Lung (tissue), 12 donors: ENCODE data around the gene NUDT14. TPM values are rescaled to one million over a fixed set of nuclear protein-coding genes. Genes with fewer than 3 reads are reported as not detected.
A peak's percentile ranks its signal among the peaks of the same experiment; 100 is the strongest.

ENCODE experiments used
- ATAC-seq: fragments of 200-7000 bp; cut with Tn5 transposase; one replicate; pipeline ENCODE4 v1.9.1; 2020; ENCODE audit warnings: moderate number of reproducible peaks; ENCODE audit not compliant: insufficient read depth, low FRiP score
- DNase-seq, 3 donors: peaks; one replicate each; pipeline ENCODE4 v3.0.0-alpha.2; 2013 to 2017
- H3K27ac ChIP-seq, 2 donors: one replicate each; pipeline ENCODE4 v1.5.1; 2013; ENCODE audit warnings: mild to moderate bottlenecking in 2 of 2, moderate library complexity in 2 of 2, control low read depth in 1 of 2, inconsistent platforms in 1 of 2, low read depth in 1 of 2, low read length in 1 of 2
- H3K27me3 ChIP-seq, 3 donors: one replicate each; pipeline ENCODE4 v1.5.1; 2013; ENCODE audit warnings: low read length in 2 of 3; ENCODE audit not compliant: control insufficient read depth in 3 of 3, insufficient read depth in 3 of 3
- H3K36me3 ChIP-seq, 4 donors: one replicate each; pipeline ENCODE4 v1.5.1; 2013; ENCODE audit warnings: low read length in 4 of 4, mild to moderate bottlenecking in 1 of 4, moderate library complexity in 1 of 4; ENCODE audit not compliant: control insufficient read depth in 4 of 4, insufficient read depth in 4 of 4
- H3K4me1 ChIP-seq, 5 donors: one replicate each; pipeline ENCODE4 v1.5.1; 2013; ENCODE audit warnings: low read length in 5 of 5, mild to moderate bottlenecking in 2 of 5, moderate library complexity in 1 of 5; ENCODE audit not compliant: control insufficient read depth in 5 of 5, insufficient read depth in 5 of 5
- H3K4me3 ChIP-seq: one replicate; pipeline ENCODE4 v1.5.1; 2013; ENCODE audit warnings: mild to moderate bottlenecking, control low read depth, moderate library complexity
- H3K9ac ChIP-seq, 2 donors: one replicate each; pipeline ENCODE4 v1.5.1; 2013; ENCODE audit warnings: low read length in 2 of 2, control low read depth in 1 of 2; ENCODE audit not compliant: insufficient read depth in 1 of 2
- H3K9me3 ChIP-seq, 4 donors: one replicate each; pipeline ENCODE4 v1.5.1; 2013; ENCODE audit warnings: low read length in 3 of 4, mild to moderate bottlenecking in 1 of 4, moderate library complexity in 1 of 4; ENCODE audit not compliant: control insufficient read depth in 4 of 4, insufficient read depth in 3 of 4
- WGBS, 2 donors: extraction: QIAGEN DNeasy Blood & Tissue Kit; methylation state at CpG; one replicate each; pipeline ENCODE4 v1.1.7; 2013; 5-methylcytosine and 5-hydroxymethylcytosine counted together
- polyA plus RNA-seq, 2 donors: library from polyadenylated mRNA; stranded (reverse); fragments of 200-250 nt; gene quantifications; one replicate each; pipeline ENCODE4 v1.2.1, GENCODE V29; 2013
- total RNA-seq, 2 donors: library from RNA; depleted of rRNA in 1 of 2; stranded (reverse); fragments of >200 nt in 1 of 2; gene quantifications; one replicate each; pipeline ENCODE4 v1.2.1, GENCODE V29; 2014 to 2021
- TF ChIP-seq, protein P1 (sequence below): IDR thresholded peaks from 2 replicates; pipeline ENCODE4 v1.5.1; 2012; ENCODE audit warnings: mild to moderate bottlenecking; ENCODE audit errors: control extremely low read depth, extremely low read depth
- donor health status: control.
- donor health status: control.
- donor health status: Bipolar disorder and iron deficiency.
- donor health status: healthy.
- donor health status: DM: yes; HTN: yes; CAD: no.

Gene NUDT14
- total and polyA plus RNA-seq, 4 donors, result 27.7 to 80.7 (median 51.3) TPM

DNA sequence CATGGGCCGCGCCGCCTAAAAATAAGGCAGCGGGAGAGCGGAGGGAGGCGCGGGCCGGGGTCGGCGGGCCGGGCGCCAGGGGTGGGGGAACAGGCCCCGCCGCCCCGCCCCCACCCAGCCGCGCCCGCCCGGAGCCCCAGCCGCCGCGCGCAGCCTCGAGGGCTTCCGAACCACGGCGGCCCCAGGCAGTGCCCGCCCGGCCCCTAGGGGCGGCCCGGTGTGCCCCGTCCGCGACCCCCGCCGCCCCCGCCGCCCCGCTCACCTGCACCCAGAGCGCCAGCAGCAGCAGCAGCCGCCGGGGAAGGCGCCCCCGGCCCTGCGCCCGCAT is 13.1 kb downstream of the NUDT14 start:
- no peaks in the 10 kb centered on the region for H3K9me3 ChIP-seq
- peak overlapping the region; percentile 60 for H3K4me3 ChIP-seq
- H3K27ac ChIP-seq, result no peak overlapping the region
- WGBS, 2 donors, result 0% methylated on average over 46 of the region's 46 CpGs; no CpG with 5 or more reads in 1 of the 2 donors
- DNase-seq (no peak), ATAC-seq (no peak)
- TF ChIP-seq, protein P1, sequence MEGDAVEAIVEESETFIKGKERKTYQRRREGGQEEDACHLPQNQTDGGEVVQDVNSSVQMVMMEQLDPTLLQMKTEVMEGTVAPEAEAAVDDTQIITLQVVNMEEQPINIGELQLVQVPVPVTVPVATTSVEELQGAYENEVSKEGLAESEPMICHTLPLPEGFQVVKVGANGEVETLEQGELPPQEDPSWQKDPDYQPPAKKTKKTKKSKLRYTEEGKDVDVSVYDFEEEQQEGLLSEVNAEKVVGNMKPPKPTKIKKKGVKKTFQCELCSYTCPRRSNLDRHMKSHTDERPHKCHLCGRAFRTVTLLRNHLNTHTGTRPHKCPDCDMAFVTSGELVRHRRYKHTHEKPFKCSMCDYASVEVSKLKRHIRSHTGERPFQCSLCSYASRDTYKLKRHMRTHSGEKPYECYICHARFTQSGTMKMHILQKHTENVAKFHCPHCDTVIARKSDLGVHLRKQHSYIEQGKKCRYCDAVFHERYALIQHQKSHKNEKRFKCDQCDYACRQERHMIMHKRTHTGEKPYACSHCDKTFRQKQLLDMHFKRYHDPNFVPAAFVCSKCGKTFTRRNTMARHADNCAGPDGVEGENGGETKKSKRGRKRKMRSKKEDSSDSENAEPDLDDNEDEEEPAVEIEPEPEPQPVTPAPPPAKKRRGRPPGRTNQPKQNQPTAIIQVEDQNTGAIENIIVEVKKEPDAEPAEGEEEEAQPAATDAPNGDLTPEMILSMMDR, result no peak
- peaks cover 0 to 7% (median 5%) of the 10 kb centered on the region in 3 donors for H3K27me3 ChIP-seq
- no peaks in the 10 kb centered on the region for H3K36me3 ChIP-seq
- peaks cover 0 to 30% (median 16%) of the 10 kb centered on the region in 5 donors for H3K4me1 ChIP-seq
- H3K9ac ChIP-seq, result no peak overlapping the region

DNA sequence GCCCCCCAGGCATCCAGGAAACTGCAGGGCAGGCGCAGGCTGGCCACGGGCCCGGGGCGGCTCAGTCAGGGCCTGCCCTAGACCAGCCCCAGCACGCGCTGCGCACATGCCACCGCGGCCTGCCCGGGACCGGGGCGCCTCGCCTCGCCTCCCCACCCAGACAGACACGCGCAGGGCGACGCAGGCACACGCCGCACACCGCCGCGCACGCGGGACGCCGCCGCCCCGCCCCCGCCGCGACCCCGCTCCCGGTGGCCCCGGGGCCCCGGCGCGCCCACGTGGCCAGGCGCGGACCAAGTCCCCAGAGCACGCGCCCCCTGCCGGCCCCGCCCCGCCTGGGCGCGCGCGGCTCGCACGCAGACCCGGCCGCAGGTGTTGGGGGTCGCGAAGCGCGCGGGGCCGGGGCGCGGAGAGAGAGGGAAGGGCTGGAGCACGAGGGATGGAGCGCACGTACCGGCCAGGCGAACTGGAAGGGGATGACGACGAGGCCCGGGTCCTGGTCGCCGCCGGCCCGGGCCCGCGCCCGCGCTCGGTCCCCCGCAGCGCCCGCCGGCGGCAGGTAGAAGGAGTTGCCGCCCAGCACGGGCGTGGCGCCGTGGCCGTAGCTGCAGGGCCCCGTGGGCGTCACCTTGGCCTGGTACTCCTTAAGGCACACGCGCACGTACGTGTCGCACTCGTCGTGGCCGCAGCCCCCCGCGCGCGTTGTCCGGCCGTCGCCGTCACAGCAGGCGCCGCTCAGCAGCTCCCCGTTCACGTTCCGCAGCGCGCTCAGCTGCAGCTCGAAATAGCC is 13.6 kb downstream of the NUDT14 start:
- H3K4me3 ChIP-seq, result peak overlapping the region; percentile 60
- WGBS, 2 donors, result 2 to 4% methylated on average over 72 to 116 of the region's 116 CpGs
- H3K4me1 ChIP-seq, result peaks cover 0 to 30% (median 16%) of the 10 kb centered on the region in 5 donors
- ATAC-seq, result no peak
- H3K9ac ChIP-seq, result no peak overlapping the region
- H3K9me3 ChIP-seq, result no peaks in the 10 kb centered on the region
- peak; percentile 27 to 49 (median 45) for DNase-seq
- no peaks in the 10 kb centered on the region for H3K36me3 ChIP-seq
- H3K27me3 ChIP-seq, result peaks cover 0 to 7% (median 5%) of the 10 kb centered on the region in 3 donors
- H3K27ac ChIP-seq, result peak overlapping the region in 1 of 2 donors; percentile 16
- TF ChIP-seq, protein P1, result no peak

DNA sequence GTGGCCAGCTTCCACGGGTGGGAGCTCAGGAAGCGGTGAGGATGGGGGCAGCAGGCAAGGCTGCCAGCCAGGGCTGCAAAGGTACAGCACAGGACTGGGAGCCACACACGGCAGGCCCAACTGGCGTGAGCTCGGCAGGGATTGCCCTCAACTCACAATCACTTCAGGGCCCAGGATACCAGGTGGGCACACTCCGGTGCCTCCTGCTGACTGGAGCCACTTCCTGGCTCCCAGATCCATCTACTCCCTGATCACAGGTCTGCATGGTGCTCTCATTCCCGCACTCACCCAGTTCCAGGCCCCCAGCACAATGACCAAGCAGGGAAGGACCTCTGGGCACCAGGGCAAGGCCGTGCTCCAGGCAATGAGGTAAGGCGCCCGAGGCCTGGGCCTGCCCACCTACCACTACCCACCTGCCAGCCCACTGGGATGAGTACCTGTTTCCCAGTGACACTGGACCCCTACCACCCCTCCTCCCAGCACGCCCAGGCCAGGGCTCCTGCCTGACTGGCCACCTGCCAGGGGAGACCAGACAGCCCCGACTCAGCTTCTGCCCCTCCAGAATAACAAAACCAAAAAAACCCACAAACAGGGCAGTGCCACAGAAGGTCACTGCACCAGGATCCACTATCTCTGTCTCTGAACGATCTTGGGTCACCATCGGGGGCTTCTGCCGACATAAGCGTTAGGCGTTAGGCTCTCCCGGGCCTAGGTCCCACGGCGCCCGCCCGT is 14.4 kb downstream of the NUDT14 start:
- H3K27me3 ChIP-seq, result peaks cover 0 to 7% (median 5%) of the 10 kb centered on the region in 3 donors
- no peaks in the 10 kb centered on the region for H3K9me3 ChIP-seq
- peak overlapping the region in 1 of 2 donors; percentile 16 for H3K27ac ChIP-seq
- peaks cover 0 to 30% (median 16%) of the 10 kb centered on the region in 5 donors for H3K4me1 ChIP-seq
- H3K36me3 ChIP-seq, result no peaks in the 10 kb centered on the region
- no peak for DNase-seq
- 61 to 73% methylated on average over 18 to 22 of the region's 22 CpGs for WGBS, 2 donors
- no peak overlapping the region for H3K9ac ChIP-seq
- no peak for ATAC-seq
- peak overlapping the region; percentile 3 for H3K4me3 ChIP-seq
- TF ChIP-seq, protein P1, result no peak
